GM12865 (cell line): ENCODE data around the gene HIPK2.

Experiments used
- DNase-seq: peaks from one replicate; pipeline ENCODE4 v3.0.0; 2010; ENCODE audit warnings: low read depth
- H3K4me3 ChIP-seq: 2 replicates; pipeline ENCODE4 v1.5.1; 2011; ENCODE audit warnings: mild to moderate bottlenecking, low read depth, low read length, control low read depth
- TF ChIP-seq, protein P1 (sequence below): IDR thresholded peaks from 2 replicates; pipeline ENCODE4 v1.5.1; 2011; ENCODE audit warnings: low read length, control low read depth, low read depth, inconsistent platforms; ENCODE audit not compliant: insufficient read depth; ENCODE audit errors: missing control alignments

The HIPK2 gene

GRCh38 chr7:139718859-139719258 lies 58.9 kb downstream of the HIPK2 start:
- no peak for DNase-seq
- TF ChIP-seq, protein P1, sequence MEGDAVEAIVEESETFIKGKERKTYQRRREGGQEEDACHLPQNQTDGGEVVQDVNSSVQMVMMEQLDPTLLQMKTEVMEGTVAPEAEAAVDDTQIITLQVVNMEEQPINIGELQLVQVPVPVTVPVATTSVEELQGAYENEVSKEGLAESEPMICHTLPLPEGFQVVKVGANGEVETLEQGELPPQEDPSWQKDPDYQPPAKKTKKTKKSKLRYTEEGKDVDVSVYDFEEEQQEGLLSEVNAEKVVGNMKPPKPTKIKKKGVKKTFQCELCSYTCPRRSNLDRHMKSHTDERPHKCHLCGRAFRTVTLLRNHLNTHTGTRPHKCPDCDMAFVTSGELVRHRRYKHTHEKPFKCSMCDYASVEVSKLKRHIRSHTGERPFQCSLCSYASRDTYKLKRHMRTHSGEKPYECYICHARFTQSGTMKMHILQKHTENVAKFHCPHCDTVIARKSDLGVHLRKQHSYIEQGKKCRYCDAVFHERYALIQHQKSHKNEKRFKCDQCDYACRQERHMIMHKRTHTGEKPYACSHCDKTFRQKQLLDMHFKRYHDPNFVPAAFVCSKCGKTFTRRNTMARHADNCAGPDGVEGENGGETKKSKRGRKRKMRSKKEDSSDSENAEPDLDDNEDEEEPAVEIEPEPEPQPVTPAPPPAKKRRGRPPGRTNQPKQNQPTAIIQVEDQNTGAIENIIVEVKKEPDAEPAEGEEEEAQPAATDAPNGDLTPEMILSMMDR, result no peak
- no peak overlapping the region for H3K4me3 ChIP-seq

GRCh38 chr7:139718141-139718540 lies 59.7 kb downstream of the HIPK2 start:
- no peak overlapping the region for H3K4me3 ChIP-seq
- DNase-seq, result no peak
- TF ChIP-seq, protein P1, result no peak

- no peak for DNase-seq
- TF ChIP-seq, protein P1, result no peak
- no peak overlapping the region for H3K4me3 ChIP-seq
Measured at GRCh38 chr7:139716156-139716942, 61.4 kb downstream of the HIPK2 start.

DNA sequence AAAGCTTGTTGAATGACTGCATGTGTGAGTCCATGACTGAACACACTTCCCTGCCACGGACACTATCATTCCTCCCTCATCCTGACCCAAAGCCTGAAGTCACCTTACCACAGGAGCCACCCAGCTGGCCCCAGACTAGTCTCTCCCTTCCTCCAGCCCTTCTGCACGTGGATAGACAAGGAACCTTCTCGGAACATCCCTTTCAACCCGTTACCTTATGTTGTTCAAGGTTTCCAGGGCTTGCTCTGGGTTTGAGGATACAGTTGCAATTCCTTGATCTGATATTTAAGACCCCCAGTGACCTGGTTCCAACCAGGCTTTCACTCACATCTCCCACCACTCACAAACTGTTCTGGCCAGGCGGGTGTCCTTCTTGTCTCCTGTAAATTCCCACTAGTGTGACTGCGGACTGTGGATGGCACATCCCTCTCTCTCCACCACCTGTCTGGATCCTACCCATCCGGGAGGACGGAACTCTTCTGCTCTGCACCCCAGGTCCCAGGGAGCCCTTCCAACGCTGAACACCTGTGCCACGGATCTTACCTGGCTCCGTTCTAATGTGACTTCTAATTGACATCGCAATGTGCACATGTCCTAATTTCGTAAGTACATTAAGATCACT lies 62.5 kb downstream of the HIPK2 start:
- no peak for DNase-seq
- TF ChIP-seq, protein P1, result no peak
- no peak overlapping the region; the same call in 1 of the 2 replicates for H3K4me3 ChIP-seq

GRCh38 chr7:139714163-139714901 lies 63.5 kb downstream of the HIPK2 start:
- DNase-seq, result peak; percentile 96
- TF ChIP-seq, protein P1, result no peak
- peak overlapping the region; percentile 45 for H3K4me3 ChIP-seq

- H3K4me3 ChIP-seq, result no peak overlapping the region
- no peak for DNase-seq
- TF ChIP-seq, protein P1, result no peak
Measured at GRCh38 chr7:139713526-139714162, 64.2 kb downstream of the HIPK2 start.
